OCI-LY3 (cell line): ENCODE measurements around the gene TSGA10.

Source experiments
- H2AFZ ChIP-seq: fragments of 200-600, 300-600 bp; shearing (Covaris generic); 2 replicates; pipeline ENCODE4 v1.6.0; 2014; ENCODE audit warnings: antibody characterized with exemption, low read depth, low read length
- H3K27ac ChIP-seq: fragments of 200-600, 300-600 bp; sonication (generic); 2 replicates; pipeline ENCODE4 v1.5.1; 2014; ENCODE audit warnings: mild to moderate bottlenecking, low read length, moderate library complexity, mixed read lengths
- H3K27me3 ChIP-seq: fragments of 200-600, 300-600 bp; sonication (generic); 2 replicates; pipeline ENCODE4 v1.6.1; 2014; ENCODE audit warnings: low read depth, low read length, mixed read lengths
- H3K36me3 ChIP-seq: fragments of 200-600, 300-600 bp; sonication (generic); replicated peaks from 2 replicates; pipeline ENCODE3; 2014; ENCODE audit warnings: low read depth, low read length, mixed read lengths
- H3K4me1 ChIP-seq: fragments of 300-600, 200-600 bp; sonication (generic); 2 replicates; pipeline ENCODE4 v1.6.1; 2014; ENCODE audit warnings: low read length, mixed read lengths
- H3K4me2 ChIP-seq: fragments of 200-600, 300-600 bp; sonication (generic); 2 replicates; pipeline ENCODE4 v1.6.1; 2014; ENCODE audit warnings: low read length, mixed read lengths
- H3K4me3 ChIP-seq: fragments of 300-600, 200-600 bp; sonication (generic); 2 replicates; pipeline ENCODE4 v1.5.1; 2014; ENCODE audit warnings: antibody characterized with exemption, mild to moderate bottlenecking, low read length, moderate library complexity
- H3K79me2 ChIP-seq: fragments of 300-600, 200-600 bp; shearing (Covaris generic); 2 replicates; pipeline ENCODE4 v1.6.1; 2014; ENCODE audit warnings: mild to moderate bottlenecking, low read length, mixed read lengths
- H3K9ac ChIP-seq: fragments of 300-600, 200-600 bp; shearing (Covaris generic); 2 replicates; pipeline ENCODE4 v1.6.0; 2014; ENCODE audit warnings: mild to moderate bottlenecking, low read length, moderate library complexity
- H3K9me3 ChIP-seq: fragments of 200-600, 300-600 bp; shearing (Covaris generic); 2 replicates; pipeline ENCODE4 v1.6.1; 2014; ENCODE audit warnings: low read length, mixed read lengths; ENCODE audit not compliant: insufficient read depth
- H4K20me1 ChIP-seq: fragments of 200-600, 300-600 bp; sonication (generic); 2 replicates; pipeline ENCODE4 v1.6.1; 2016; ENCODE audit warnings: low read length, mixed read lengths; ENCODE audit not compliant: insufficient read depth
- EZH2phosphoT487 ChIP-seq: fragments of 200-600 bp; shearing (Covaris generic); IDR thresholded peaks from 2 replicates; pipeline ENCODE4 v1.6.1; 2018; ENCODE audit warnings: antibody characterized with exemption, mixed run types, low read depth
- TF ChIP-seq, protein P1 (sequence below): fragments of 200-600, 300-600 bp; sonication (generic); IDR thresholded peaks from 2 replicates; pipeline ENCODE4 v1.5.1; 2014; ENCODE audit warnings: antibody characterized with exemption, low read length, low read depth

TSGA10 gene

DNA sequence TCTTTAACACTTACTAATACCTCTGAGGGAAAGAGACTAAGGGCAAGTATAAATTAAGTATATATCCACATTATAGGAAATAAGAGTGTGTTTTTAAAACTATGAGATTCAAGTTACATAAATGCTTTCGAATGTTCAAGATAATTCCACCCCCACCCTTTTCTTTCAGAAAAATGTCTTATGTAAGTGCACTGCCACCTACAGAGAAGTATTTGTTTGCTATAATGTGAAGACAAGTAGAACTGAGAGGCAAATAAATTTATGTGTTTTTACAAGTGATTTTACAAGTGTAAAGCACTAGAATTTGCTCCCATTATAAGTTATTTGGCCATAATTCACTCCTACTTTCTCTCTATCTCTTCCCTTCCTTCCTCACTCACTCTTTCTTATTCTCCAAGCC lies 118.8 kb downstream of the TSGA10 start:
- Histone ChIP-seq H3K4me2 (no peak overlapping the region), H3K27me3 (no peaks in the 10 kb centered on the region), H2AFZ (no peak overlapping the region), H3K27ac (no peak overlapping the region), H3K9me3 (no peaks in the 10 kb centered on the region), H3K36me3 (no peaks in the 10 kb centered on the region), H3K4me3 (no peak overlapping the region), H3K4me1 (peaks cover 6% of the 10 kb centered on the region; the same call in 1 of the 2 replicates), H3K9ac (no peak overlapping the region), H4K20me1 (no peaks in the 10 kb centered on the region), H3K79me2 (no peaks in the 10 kb centered on the region)
- TF ChIP-seq EZH2phosphoT487 = no peak
- TF ChIP-seq, protein P1, sequence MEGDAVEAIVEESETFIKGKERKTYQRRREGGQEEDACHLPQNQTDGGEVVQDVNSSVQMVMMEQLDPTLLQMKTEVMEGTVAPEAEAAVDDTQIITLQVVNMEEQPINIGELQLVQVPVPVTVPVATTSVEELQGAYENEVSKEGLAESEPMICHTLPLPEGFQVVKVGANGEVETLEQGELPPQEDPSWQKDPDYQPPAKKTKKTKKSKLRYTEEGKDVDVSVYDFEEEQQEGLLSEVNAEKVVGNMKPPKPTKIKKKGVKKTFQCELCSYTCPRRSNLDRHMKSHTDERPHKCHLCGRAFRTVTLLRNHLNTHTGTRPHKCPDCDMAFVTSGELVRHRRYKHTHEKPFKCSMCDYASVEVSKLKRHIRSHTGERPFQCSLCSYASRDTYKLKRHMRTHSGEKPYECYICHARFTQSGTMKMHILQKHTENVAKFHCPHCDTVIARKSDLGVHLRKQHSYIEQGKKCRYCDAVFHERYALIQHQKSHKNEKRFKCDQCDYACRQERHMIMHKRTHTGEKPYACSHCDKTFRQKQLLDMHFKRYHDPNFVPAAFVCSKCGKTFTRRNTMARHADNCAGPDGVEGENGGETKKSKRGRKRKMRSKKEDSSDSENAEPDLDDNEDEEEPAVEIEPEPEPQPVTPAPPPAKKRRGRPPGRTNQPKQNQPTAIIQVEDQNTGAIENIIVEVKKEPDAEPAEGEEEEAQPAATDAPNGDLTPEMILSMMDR = no peak

DNA sequence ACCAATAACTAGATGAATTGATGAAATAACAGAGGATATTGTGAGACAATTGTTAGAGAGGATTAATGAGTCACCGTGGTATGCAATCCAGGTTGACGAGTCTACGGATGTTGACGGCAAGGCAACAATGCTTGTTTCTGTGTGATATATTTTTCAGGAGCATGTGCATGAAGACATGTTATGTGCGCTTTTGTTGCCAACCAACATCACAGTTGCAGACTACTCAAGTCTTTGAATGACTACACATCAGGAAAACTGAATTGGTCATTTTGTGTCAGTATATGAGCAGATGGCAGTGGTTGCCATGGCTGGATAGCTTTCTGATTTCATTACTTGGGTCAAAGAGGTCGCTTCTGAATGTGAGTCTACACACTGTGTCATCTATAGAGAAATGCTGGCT lies 122.0 kb downstream of the TSGA10 start:
- no peaks in the 10 kb centered on the region for H3K4me1 ChIP-seq
- H3K27me3 ChIP-seq = no peaks in the 10 kb centered on the region
- H2AFZ ChIP-seq = no peak overlapping the region
- H3K4me2 ChIP-seq = no peak overlapping the region
- no peaks in the 10 kb centered on the region for H4K20me1 ChIP-seq
- H3K9ac ChIP-seq = no peak overlapping the region
- no peak overlapping the region for H3K27ac ChIP-seq
- TF ChIP-seq EZH2phosphoT487 = no peak
- TF ChIP-seq, protein P1 = no peak
- H3K36me3 ChIP-seq = no peaks in the 10 kb centered on the region
- no peaks in the 10 kb centered on the region for H3K79me2 ChIP-seq
- no peak overlapping the region for H3K4me3 ChIP-seq
- no peaks in the 10 kb centered on the region for H3K9me3 ChIP-seq

DNA sequence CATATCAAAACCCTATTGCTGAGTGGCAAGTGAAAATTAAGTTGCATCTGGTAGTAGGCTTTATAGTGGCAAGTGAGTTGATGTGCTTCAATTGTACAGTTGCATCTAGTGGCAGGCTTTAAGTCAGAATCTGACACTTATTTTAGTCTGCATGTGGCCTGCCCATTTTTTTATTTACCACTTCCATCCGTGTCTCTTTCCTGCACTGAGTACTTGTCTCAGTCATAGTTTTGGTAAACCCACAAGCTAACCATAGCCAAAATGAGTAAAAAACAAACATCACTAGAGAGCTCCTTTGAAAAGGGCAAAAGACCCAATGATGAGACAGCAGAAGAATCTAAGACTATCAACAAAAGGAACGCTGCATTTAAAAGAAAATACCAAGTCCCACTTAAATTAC lies 122.7 kb downstream of the TSGA10 start:
- Histone ChIP-seq H3K9me3 (no peaks in the 10 kb centered on the region), H3K4me3 (no peak overlapping the region), H2AFZ (no peak overlapping the region), H3K9ac (no peak overlapping the region), H4K20me1 (no peaks in the 10 kb centered on the region), H3K27me3 (no peaks in the 10 kb centered on the region), H3K27ac (no peak overlapping the region), H3K4me1 (no peaks in the 10 kb centered on the region), H3K4me2 (no peak overlapping the region), H3K36me3 (no peaks in the 10 kb centered on the region), H3K79me2 (no peaks in the 10 kb centered on the region)
- TF ChIP-seq, protein P1 = no peak
- no peak for TF ChIP-seq EZH2phosphoT487

DNA sequence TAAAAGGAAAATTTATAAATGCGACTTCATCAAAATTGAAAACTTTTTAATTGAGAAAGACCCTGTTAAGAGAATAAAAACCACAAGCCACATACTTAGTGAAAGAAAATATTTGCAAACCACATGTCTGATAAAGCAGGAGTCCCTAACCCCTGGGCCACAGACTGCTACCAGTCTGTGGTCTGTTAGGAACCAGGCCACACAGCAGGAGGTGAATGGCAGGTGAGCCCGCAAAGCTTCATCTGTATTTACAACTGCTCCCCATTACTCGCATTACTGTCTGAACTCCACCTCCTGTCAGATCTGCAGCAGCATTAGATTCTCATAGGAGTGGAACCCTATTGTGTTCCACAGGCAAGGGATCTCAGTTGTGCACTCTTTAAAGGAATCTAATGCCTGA lies 123.3 kb downstream of the TSGA10 start:
- no peaks in the 10 kb centered on the region for H3K27me3 ChIP-seq
- no peak overlapping the region for H3K9ac ChIP-seq
- H3K79me2 ChIP-seq = no peaks in the 10 kb centered on the region
- no peak overlapping the region for H3K4me3 ChIP-seq
- H3K4me2 ChIP-seq = no peak overlapping the region
- no peak overlapping the region for H2AFZ ChIP-seq
- H3K4me1 ChIP-seq = no peaks in the 10 kb centered on the region
- no peak for TF ChIP-seq EZH2phosphoT487
- TF ChIP-seq, protein P1 = no peak
- H4K20me1 ChIP-seq = no peaks in the 10 kb centered on the region
- H3K36me3 ChIP-seq = no peaks in the 10 kb centered on the region
- H3K9me3 ChIP-seq = no peaks in the 10 kb centered on the region
- H3K27ac ChIP-seq = no peak overlapping the region
